ENCODE data around the gene GPR173.

GPR173 gene

GRCh38 chrX:53093748-53094581 is 45.4 kb downstream of the GPR173 start, which contains the start of gene KANTR (continued):
- TF ChIP-seq ZSCAN23 (tag by site-specific recombination; IDR thresholded peaks at IDR 0.05) (no peak), ZNF785 (tag by site-specific recombination; IDR thresholded peaks at IDR 0.05) (no peak), ZBTB20 (tag by site-specific recombination; IDR thresholded peaks at IDR 0.05) (peak; percentile 45; the same call in 1 of the 2 replicates), ZNF366 (tag by site-specific recombination; conservative IDR thresholded peaks at IDR 0.05) (no peak), ZBTB8A (tag by site-specific recombination; IDR thresholded peaks at IDR 0.05) (no peak), ZNF707 (tag by site-specific recombination; IDR thresholded peaks at IDR 0.05) (no peak), ZNF112 (tag by site-specific recombination; IDR thresholded peaks at IDR 0.05) (no peak), ZNF473 (tag by site-specific recombination; IDR thresholded peaks at IDR 0.05) (no peak), OSR2 (tag by site-specific recombination; IDR thresholded peaks at IDR 0.05) (peak; percentile 17; the same call in 1 of the 2 replicates), ZNF239 (tag by site-specific recombination; IDR thresholded peaks at IDR 0.05) (no peak), WT1 (tag by site-specific recombination; IDR thresholded peaks at IDR 0.05) (no peak), KLF7 (tag by site-specific recombination; IDR thresholded peaks at IDR 0.05; ENCODE audit: borderline replicate concordance) (0 out of 2 replicates have a peak, but pooled peaks have one; percentile 45), ZNF600 (tag by site-specific recombination; IDR thresholded peaks at IDR 0.05) (peak; percentile 82), FEZF1 (tag by site-specific recombination; IDR thresholded peaks at IDR 0.05) (0 out of 2 replicates have a peak, but pooled peaks have one; percentile 11), ZNF664 (tag by site-specific recombination; IDR thresholded peaks at IDR 0.05) (no peak)
- TF ChIP-seq, protein P1, sequence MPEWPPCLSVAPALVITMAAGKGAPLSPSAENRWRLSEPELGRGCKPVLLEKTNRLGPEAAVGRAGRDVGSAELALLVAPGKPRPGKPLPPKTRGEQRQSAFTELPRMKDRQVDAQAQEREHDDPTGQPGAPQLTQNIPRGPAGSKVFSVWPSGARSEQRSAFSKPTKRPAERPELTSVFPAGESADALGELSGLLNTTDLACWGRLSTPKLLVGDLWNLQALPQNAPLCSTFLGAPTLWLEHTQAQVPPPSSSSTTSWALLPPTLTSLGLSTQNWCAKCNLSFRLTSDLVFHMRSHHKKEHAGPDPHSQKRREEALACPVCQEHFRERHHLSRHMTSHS (tag by site-specific recombination; IDR thresholded peaks at IDR 0.05): no peak
- TF ChIP-seq, protein P2, sequence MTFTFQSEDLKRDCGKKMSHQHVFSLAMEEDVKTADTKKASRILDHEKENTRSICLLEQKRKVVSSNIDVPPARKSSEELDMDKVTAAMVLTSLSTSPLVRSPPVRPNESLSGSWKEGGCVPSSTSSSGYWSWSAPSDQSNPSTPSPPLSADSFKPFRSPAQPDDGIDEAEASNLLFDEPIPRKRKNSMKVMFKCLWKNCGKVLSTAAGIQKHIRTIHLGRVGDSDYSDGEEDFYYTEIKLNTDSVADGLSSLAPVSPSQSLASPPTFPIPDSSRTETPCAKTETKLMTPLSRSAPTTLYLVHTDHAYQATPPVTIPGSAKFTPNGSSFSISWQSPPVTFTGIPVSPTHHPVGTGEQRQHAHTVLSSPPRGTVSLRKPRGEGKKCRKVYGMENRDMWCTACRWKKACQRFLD (tag by site-specific recombination; IDR thresholded peaks at IDR 0.05): no peak
- TF ChIP-seq, protein P3, sequence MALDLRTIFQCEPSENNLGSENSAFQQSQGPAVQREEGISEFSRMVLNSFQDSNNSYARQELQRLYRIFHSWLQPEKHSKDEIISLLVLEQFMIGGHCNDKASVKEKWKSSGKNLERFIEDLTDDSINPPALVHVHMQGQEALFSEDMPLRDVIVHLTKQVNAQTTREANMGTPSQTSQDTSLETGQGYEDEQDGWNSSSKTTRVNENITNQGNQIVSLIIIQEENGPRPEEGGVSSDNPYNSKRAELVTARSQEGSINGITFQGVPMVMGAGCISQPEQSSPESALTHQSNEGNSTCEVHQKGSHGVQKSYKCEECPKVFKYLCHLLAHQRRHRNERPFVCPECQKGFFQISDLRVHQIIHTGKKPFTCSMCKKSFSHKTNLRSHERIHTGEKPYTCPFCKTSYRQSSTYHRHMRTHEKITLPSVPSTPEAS (tag by site-specific recombination; IDR thresholded peaks at IDR 0.05): no peak

DNA sequence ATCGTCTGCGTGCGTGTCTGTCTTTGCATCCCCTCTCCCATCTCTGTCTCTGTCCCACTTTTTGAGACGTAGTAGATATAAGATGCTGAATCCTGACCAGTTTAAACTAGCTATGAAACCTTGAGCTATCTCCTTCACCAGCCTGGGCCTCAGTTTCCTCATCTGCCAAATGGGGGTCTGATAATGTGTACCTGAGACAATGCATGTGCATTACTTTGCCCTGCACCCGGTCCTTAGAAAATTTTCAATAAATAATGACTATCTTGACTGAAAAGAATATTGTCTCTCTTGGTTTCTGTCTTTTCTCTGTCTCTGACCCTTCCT is 46.0 kb downstream of the GPR173 start:
- H3K36me3 ChIP-seq (ENCODE audit: control insufficient read depth in 2 of 2, insufficient read depth in 1 of 2, low read length in 2 of 2): peaks cover 5 to 7% of the 10 kb centered on the region in 2 experiments; a peak in 2 of 3 replicates
- ChIA-PET CTCF (interaction anchor here (0.7 to 1.4 kb wide), 3 partner anchors 23 to 188 kb away, joined by 3 to 6 read pairs (median 4); no protein-coding TSS in a partner anchor), POLR2A (interaction anchor here (1.3 kb wide), 1 partner anchor 12 kb away, joined by 10 read pairs; the partner anchor contains the start of gene TSPYL2)
- H3K4me3 ChIP-seq (ENCODE audit: low read depth, low read length): peak overlapping the region; percentile 66
- no peaks in the 10 kb centered on the region for H3K9me3 ChIP-seq (ENCODE audit: control insufficient read depth, insufficient read depth, low read depth, low read length)
- H3K27ac ChIP-seq (ENCODE audit: extremely low read depth, low read depth, low read length): no peak overlapping the region; the same call in 1 of the 2 replicates
- no peaks in the 10 kb centered on the region for H3K4me1 ChIP-seq (ENCODE audit: control insufficient read depth, insufficient read depth, low read length)
- 0 out of 2 replicates have a peak, but pooled peaks have one; percentile 1 for TF ChIP-seq ZNF501 (tag by site-specific recombination; IDR thresholded peaks at IDR 0.05)
- TF ChIP-seq ZNF223 (tag by site-specific recombination; IDR thresholded peaks at IDR 0.05): no peak
- no peak for TF ChIP-seq ZNF777 (tag by site-specific recombination; IDR thresholded peaks at IDR 0.05; ENCODE audit: borderline replicate concordance)
